ENCODE data around the gene ABCB11.

ABCB11 gene

GRCh38 chr2:168986398-168986943 lies 44.7 kb downstream of the ABCB11 start:
- FAIRE-seq = no peak
- DNase-seq (ENCODE audit: insufficient read length, low spot score) = no peak
- no peak for TF ChIP-seq POLR2A (IDR thresholded peaks at IDR 0.05; ENCODE audit: low read depth, low read length)

DNA sequence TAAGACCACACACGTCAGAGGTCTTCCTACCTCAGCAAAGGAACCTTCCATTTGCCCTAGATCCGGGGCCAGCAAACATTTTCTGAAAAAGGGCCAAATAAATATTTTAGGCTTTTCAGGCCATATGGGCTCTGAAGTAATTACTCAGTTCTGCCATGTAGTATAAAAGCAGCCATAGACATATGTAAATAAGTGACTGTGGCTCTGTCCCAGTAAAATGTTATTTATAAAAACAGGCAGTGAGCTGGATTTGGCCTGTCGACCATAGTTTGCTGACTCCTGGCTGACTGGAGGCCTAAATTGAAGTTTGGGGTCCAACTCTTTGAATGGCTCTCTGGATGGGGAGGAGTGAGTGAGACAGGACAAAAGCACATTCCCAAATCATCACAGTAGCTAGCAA lies 49.5 kb downstream of the ABCB11 start:
- DNase-seq (ENCODE audit: insufficient read length, low spot score) (no peak), FAIRE-seq (no peak)
- no peak for TF ChIP-seq POLR2A (IDR thresholded peaks at IDR 0.05; ENCODE audit: low read depth, low read length)

DNA sequence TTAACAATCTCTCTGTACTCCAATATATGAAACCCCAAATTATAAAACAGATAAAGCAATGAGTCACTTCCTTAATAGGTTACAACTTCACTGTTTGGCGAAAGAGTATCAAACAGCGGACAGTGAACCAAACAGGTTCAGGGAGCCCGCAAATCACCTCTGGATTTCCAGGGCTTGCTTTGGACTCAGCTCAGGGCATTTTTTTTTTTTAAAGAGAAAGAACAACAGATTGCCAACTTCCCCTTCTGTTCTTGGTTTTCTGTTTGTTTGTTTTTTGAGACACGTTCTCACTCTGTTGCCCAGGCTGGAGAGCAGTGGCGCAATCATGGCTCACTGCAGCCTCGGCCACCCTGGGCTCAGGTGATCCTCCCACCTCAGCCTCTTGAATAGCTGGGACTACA lies 52.7 kb downstream of the ABCB11 start:
- FAIRE-seq = no peak
- no peak for DNase-seq (ENCODE audit: insufficient read length, low spot score)
- no peak for TF ChIP-seq POLR2A (IDR thresholded peaks at IDR 0.05; ENCODE audit: low read depth, low read length)

DNA sequence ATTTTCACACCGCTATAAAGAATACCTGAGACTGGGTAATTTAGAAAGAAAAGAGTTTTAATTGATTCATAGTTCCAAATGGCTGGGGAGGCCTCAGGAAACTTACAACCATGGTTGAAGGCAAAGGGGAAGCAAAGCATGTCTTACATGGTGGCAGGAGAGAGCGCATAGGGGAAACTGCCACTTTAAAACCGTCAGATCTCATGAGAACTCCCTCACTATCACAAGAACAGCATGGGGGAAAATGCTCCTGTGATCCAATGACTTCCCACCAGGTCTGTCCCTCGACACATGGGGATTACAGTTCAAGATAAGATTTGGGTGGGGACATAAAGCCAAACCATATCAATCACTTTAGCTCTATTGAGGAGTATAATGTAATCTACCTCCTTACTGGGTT lies 53.5 kb downstream of the ABCB11 start:
- FAIRE-seq (no peak), DNase-seq (ENCODE audit: insufficient read length, low spot score) (no peak)
- TF ChIP-seq POLR2A (IDR thresholded peaks at IDR 0.05; ENCODE audit: low read depth, low read length) = no peak

- DNase-seq (ENCODE audit: insufficient read length, low spot score) = no peak
- TF ChIP-seq POLR2A (IDR thresholded peaks at IDR 0.05; ENCODE audit: low read depth, low read length) = no peak
- FAIRE-seq = peak; percentile 27
Observed at GRCh38 chr2:168976034-168976654, 55.0 kb downstream of the ABCB11 start.

DNA sequence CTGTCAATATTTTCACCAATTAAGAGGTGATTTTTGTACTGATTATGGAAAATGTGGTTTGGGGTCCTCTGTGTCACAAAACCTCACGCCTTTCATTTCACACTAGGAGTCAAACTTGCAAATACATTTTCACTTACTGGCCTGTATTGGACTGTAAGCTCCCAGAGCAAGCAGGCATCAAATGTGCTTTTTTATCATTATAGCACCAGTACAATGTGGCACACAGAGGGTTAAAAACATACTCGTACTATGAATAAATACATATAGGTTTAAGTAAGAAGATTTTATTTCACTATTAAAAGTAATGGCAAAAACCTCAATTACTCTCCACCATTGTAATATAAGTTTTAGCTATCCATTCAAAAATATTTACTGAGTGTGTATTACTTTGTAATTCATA lies 56.7 kb downstream of the ABCB11 start:
- DNase-seq (ENCODE audit: insufficient read length, low spot score) = no peak
- no peak for TF ChIP-seq POLR2A (IDR thresholded peaks at IDR 0.05; ENCODE audit: low read depth, low read length)
- no peak for FAIRE-seq

DNA sequence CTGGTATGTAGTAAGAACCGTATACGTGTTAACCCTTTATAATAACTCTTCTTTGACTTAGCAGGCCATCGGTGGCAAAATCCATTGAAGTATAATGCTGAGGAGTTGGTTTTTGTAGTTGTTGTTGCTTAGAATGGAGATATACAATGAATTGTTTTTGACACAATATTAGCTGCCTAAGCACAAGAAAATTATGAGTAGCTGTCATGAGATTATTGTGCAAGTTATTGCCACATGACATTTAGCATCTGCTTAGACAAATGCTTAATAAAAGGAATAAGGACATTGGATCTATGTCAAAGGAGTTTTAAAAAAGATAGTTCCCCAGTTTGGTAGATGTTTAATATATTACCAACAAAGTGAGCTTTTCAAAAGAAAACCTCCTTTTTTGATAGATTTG lies 59.9 kb downstream of the ABCB11 start:
- DNase-seq (ENCODE audit: insufficient read length, low spot score) (no peak), FAIRE-seq (no peak)
- TF ChIP-seq POLR2A (IDR thresholded peaks at IDR 0.05; ENCODE audit: low read depth, low read length) = no peak

GRCh38 chr2:168970711-168971233 lies 60.4 kb downstream of the ABCB11 start:
- FAIRE-seq = no peak
- DNase-seq (ENCODE audit: insufficient read length, low spot score) = no peak
- TF ChIP-seq POLR2A (IDR thresholded peaks at IDR 0.05; ENCODE audit: low read depth, low read length) = no peak

DNA sequence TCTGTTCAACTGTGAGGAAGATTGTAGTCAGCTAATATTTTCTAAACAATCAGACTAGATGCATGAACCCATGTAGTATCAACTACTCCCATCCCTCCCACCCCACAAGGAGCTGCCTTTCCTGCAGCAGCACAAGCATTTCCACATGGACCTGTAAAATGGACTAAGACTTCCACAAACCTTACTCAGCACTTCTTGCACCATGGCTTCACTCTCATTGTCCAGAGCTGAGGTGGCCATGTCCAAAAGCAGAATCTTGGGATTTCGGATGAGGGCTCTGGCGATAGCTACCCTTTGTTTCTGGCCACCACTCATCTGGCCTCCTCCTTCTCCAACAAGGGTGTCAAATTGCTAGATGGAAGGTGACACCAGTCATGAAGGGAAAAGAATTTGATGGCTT lies 61.3 kb downstream of the ABCB11 start:
- DNase-seq (ENCODE audit: insufficient read length, low spot score) (no peak), FAIRE-seq (no peak)
- TF ChIP-seq POLR2A (IDR thresholded peaks at IDR 0.05; ENCODE audit: low read depth, low read length) = no peak

DNA sequence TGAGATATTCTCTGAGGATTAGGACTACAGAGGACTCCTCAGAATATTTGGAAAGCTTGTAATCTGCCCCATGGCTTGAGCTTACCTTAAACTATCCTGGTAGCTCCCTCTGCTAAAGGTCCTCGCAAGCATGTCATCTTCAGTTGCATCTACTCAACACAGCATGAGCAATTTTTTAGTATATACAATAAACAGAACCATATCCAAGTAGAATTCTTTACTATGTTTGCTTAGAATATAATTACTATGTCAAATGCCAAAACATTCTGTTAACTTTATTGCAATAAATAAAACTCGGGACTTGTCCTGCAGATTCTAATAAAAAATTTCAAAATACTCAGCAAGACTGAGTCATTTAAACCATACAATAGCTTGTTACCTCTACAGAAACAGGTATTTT lies 62.8 kb downstream of the ABCB11 start:
- DNase-seq (ENCODE audit: insufficient read length, low spot score) (no peak), FAIRE-seq (no peak)
- TF ChIP-seq POLR2A (IDR thresholded peaks at IDR 0.05; ENCODE audit: low read depth, low read length) = no peak

- TF ChIP-seq POLR2A (IDR thresholded peaks at IDR 0.05; ENCODE audit: low read depth, low read length) = no peak
- FAIRE-seq = no peak
- no peak for DNase-seq (ENCODE audit: insufficient read length, low spot score)
Observed at GRCh38 chr2:168964251-168964807, 66.8 kb downstream of the ABCB11 start.

- no peak for DNase-seq (ENCODE audit: insufficient read length, low spot score)
- TF ChIP-seq POLR2A (IDR thresholded peaks at IDR 0.05; ENCODE audit: low read depth, low read length) = no peak
- no peak for FAIRE-seq
Observed at GRCh38 chr2:168962636-168963035, 68.5 kb downstream of the ABCB11 start.

- DNase-seq (ENCODE audit: insufficient read length, low spot score) (peak; percentile 6), FAIRE-seq (peak; percentile 97)
- TF ChIP-seq POLR2A (IDR thresholded peaks at IDR 0.05; ENCODE audit: low read depth, low read length) = no peak
Observed at GRCh38 chr2:168961450-168962229, 69.5 kb downstream of the ABCB11 start.

- no peak for TF ChIP-seq POLR2A (IDR thresholded peaks at IDR 0.05; ENCODE audit: low read depth, low read length)
- DNase-seq (ENCODE audit: insufficient read length, low spot score) = no peak
- no peak for FAIRE-seq
Observed at GRCh38 chr2:168956392-168956791, 74.7 kb downstream of the ABCB11 start.

Measured in H54 (cell line).